NCI-H187 (cell line): Measurements from ENCODE around the gene PRPS1L1.

Experiments used
- DNase-seq, 2 experiments: peaks; one replicate each; lab custom pipeline; 2025; lab: John Stamatoyannopoulos, UW

Gene PRPS1L1

DNA sequence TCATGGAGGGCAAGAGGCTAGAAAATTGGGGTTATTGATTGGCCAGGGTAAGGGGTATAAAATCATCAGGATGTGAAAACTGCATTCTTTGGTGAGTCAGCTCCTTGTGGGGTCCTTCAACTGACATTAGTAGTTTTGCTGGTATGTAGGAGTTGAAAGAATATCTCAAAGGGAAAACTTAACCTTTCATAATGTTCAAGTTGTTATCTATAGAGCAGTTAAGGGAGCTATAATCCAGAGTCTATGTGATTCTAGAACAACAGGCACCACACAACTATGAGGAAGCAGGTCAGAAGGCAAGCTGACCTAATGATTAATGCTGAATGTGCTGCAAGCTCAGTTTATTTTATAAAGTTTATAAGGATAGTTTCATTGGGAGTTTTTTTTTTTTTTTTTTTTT lies 13.7 kb downstream of the PRPS1L1 start:
- DNase-seq = no peak

- no peak for DNase-seq
Measured at GRCh38 chr7:18004372-18004771, 23.3 kb downstream of the PRPS1L1 start.

GRCh38 chr7:18003286-18003994 lies 24.2 kb downstream of the PRPS1L1 start:
- DNase-seq = no peak

DNA sequence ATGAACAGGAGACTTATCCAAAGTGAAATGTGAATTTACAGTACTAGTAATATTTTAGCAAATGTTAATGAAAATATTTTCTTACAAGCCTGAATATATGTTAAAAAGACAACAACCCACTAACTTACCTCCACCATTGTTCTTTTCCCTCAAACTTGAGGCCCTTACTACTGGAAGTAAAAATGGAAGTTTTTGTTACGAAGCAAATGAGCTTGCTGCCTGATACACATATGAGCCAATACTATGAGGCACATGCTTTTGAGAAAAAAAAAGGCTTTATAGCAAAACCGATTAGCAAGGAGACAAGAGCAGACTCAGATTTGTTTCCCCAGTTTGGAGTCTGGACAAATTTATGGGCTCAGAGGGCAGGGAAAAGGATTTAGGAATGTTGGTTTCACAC lies 29.0 kb downstream of the PRPS1L1 start:
- DNase-seq = no peak

- DNase-seq = no peak
Measured at GRCh38 chr7:17996442-17997223, 31.0 kb downstream of the PRPS1L1 start.

- DNase-seq = no peak
Measured at GRCh38 chr7:17996040-17996439, 31.6 kb downstream of the PRPS1L1 start.

- no peak for DNase-seq
Measured at GRCh38 chr7:17994079-17994850, 33.4 kb downstream of the PRPS1L1 start.

DNA sequence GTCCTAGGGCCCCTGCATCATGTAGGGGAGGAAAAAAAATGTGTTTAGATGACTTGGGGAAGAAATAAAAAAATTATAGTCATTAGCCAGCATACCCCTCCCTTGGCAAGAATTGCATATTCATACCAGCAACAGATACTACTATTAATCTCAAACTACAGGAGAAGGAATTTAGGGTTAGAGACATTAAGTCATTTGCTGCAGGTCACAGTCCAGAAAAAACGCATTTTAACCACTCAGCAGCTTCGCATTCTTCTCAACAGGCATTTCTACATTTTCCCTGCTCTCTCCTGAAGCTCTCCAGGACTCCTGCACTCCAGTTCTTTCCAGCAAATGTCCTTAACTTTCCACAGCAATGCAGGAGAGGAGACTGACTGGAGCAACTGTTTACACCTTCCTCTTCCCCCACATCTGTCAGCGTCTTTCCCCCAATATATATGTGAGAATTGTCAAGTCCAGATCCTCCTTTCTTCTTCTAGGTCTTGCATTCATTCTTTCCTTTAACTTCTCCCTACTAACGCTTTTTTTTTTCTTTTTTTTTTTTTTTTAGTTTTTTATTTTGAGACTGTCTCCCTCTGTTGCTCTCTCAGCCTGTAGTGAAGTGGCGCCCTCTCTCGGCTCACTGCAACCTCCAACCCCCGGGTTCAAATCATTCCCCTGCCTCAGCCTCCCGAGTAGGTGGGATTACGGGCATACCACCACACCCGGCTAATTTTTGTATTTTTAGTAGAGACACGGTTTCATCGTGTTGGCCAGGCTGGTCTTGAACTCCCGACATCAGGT lies 35.6 kb downstream of the PRPS1L1 start:
- DNase-seq = no peak

DNA sequence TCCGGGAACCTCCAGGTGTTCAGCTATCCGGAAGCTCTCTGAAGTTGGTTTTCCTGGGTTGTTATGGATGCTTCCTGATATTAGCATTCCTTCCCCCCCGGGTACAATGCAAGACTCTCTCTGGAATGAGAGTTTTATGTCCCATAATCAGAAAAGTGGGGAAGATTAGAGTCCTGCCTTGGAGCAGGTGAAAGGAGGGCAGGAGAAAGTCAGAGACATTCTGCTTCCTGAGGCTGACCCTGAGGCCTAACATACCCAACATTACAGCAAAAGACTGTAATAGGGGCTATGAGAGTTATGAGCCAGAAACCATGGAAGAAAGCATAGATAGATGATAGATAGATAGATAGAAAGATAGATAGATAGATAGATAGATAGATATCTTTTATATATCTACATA lies 36.9 kb downstream of the PRPS1L1 start:
- no peak for DNase-seq

- no peak for DNase-seq
Measured at GRCh38 chr7:17989546-17989945, 38.1 kb downstream of the PRPS1L1 start.

GRCh38 chr7:17988858-17989257 lies 38.8 kb downstream of the PRPS1L1 start:
- DNase-seq = no peak

DNA sequence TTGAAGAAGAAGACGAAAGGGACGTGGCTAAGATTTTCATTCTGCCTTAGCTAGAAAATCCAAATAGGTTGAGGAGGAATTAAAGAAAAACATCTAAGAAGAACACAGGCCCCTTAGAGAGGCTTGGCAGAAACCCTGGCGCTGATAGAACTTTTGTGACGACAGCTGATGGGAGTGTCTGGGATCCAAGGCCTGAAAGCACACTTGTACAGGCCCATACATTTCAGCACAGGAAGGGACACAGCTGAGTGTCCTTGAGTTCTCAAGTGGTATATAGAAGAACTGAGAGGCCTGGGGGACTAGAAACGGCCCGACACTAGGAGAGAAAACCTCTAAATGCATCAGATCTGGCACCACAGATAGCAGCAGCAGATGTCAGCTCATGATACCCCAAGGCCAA lies 39.5 kb downstream of the PRPS1L1 start:
- DNase-seq = peak; percentile 2 to 83

GRCh38 chr7:17986851-17987250 lies 40.8 kb downstream of the PRPS1L1 start:
- no peak for DNase-seq

GRCh38 chr7:17985473-17986239 lies 42.0 kb downstream of the PRPS1L1 start:
- no peak for DNase-seq

DNA sequence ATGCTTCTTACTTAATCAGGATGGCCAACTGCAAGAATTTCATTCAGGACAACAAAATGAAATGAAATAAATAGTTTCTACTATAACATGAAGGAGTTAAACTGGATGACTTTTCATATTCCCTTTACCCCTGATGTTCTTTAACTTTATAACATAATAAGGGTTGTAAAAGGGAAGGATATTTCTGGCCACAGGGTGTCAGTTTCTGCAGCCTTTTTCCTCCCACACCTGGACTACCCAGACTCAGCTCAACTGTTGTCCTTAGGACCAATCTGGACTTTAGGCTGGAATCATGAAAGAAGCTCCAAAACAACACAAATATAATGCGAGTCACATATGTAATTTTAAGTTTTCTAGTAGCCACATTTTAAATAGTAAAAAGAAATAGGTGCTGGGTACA lies 43.4 kb downstream of the PRPS1L1 start:
- no peak for DNase-seq

DNA sequence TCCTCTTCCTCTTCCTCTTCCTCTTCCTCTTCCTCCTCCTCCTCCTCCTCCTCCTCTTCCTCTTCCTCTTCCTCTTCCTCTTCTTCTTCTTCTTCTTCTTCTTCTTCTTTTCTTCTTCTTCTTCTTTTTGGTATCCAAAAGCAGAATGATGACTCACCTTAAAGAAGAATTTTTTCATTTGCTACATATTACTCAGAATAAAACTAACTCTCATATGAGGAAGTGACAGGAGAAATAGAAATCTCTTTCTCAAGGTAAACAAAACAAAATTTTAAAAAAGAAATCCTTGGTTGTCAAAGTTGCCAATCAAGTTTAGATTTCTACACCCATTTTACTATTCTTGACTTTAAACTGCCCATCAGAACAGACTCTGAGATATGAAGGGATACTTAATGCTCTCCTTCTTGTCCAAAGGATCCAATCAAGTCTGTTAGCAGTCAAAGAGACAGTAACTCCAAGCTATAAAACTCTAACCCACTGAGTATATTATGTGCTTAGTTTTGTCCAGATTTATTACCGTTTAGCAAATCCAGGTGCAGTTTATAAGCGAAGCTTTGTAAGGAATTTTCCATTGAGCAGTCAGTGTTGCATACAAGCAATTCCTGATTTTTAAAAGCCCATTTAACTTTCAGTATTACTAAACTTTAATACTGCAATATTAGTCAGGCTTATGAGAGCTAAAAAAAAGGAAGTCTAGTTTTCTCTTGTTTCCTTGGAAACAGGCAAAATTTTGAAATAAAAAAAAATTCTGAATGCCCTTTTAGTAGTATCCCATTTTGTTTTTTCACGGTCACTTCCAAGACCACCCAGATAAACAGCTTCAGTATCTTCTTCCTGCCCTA lies 44.2 kb downstream of the PRPS1L1 start:
- no peak for DNase-seq

- no peak for DNase-seq
Measured at GRCh38 chr7:17976952-17977351, 50.7 kb downstream of the PRPS1L1 start.
